ENCODE measurements around the gene ELP6.

GRCh38 chr3:47541583-47542108 is 28.1 kb upstream of the ELP6 start:
- TF ChIP-seq SUZ12 (IDR thresholded peaks at IDR 0.05; ENCODE audit: extremely low read depth, insufficient read depth, insufficient read length) (no peak), ZNF274 (IDR thresholded peaks at IDR 0.05; ENCODE audit: low read depth, low read length) (no peak)

Data from NT2/D1 (cell line).